ENCODE data around the gene ST6GALNAC4. TPM values are rescaled to one million over a fixed set of nuclear protein-coding genes. Genes with fewer than 3 reads are reported as not detected.
A peak's percentile ranks its signal among the peaks of the same experiment; 100 is the strongest.

Gene ST6GALNAC4
- total RNA-seq, 1 experiment from 2014 or later = 38.0 TPM

GRCh38 chr9:127963359-127964064, 46.7 kb upstream of the ST6GALNAC4 start:
- Histone ChIP-seq H3K27ac (ENCODE audit: low read length) (peak overlapping the region; percentile 88), H3K4me3 (ENCODE audit: low read depth in 2 of 2, low read length in 2 of 2) (peak overlapping the region in 1 of 2 experiments; percentile 19; a peak in 2 of 4 replicates), H3K27me3 (ENCODE audit: control insufficient read depth, insufficient read depth, low read length) (no peaks in the 10 kb centered on the region), H3K4me1 (ENCODE audit: control insufficient read depth, insufficient read depth, low read length) (peaks cover 93% of the 10 kb centered on the region), H3K9me3 (ENCODE audit: control insufficient read depth, insufficient read depth, low read depth, low read length) (no peaks in the 10 kb centered on the region), H3K36me3 (ENCODE audit: control insufficient read depth, insufficient read depth, low read length) (no peaks in the 10 kb centered on the region)
- no peak for DNase-seq (ENCODE audit: low read depth, low spot score)
- intact Hi-C loops (cut with micrococcal nuclease; ENCODE audit: unreplicated experiment) (no loop called here), in situ Hi-C loops (cut with HindIII; ENCODE audit: low pct_unique_long_range_greater_than_20kb, low sequenced_read_pairs) (no loop called here)
- ChIA-PET POLR2A (interaction anchor here (0.6 kb wide), 1 partner anchor 31 kb away, joined by 8 read pairs; no protein-coding TSS in a partner anchor), CTCF (no interaction called here)
- TF ChIP-seq CTCF (IDR thresholded peaks at IDR 0.05) = no peak
- BruUV-seq (replicated peaks) = no TSS peak
- peak; percentile 8; the same call in 1 of the 2 replicates for ATAC-seq

- H3K27me3 ChIP-seq (ENCODE audit: control insufficient read depth, insufficient read depth, low read length) = no peaks in the 10 kb centered on the region
- H3K9me3 ChIP-seq (ENCODE audit: control insufficient read depth, insufficient read depth, low read depth, low read length) = no peaks in the 10 kb centered on the region
- DNase-seq (ENCODE audit: low read depth, low spot score) (no peak), ATAC-seq (peak; percentile 38; the same call in 1 of the 2 replicates)
- peaks cover 88% of the 10 kb centered on the region for H3K4me1 ChIP-seq (ENCODE audit: control insufficient read depth, insufficient read depth, low read length)
- peak overlapping the region in 1 of 2 experiments; percentile 24; a peak in 1 of 4 replicates for H3K4me3 ChIP-seq (ENCODE audit: low read depth in 2 of 2, low read length in 2 of 2)
- no peaks in the 10 kb centered on the region for H3K36me3 ChIP-seq (ENCODE audit: control insufficient read depth, insufficient read depth, low read length)
- intact Hi-C loops (cut with micrococcal nuclease; ENCODE audit: unreplicated experiment) = no loop called here
- ChIA-PET POLR2A (interaction anchor here (0.6 kb wide), 1 partner anchor 30 kb away, joined by 8 read pairs; no protein-coding TSS in a partner anchor), CTCF (no interaction called here)
- BruUV-seq (replicated peaks) = no TSS peak
- H3K27ac ChIP-seq (ENCODE audit: low read length) = peak overlapping the region; percentile 88
- no peak for TF ChIP-seq CTCF (IDR thresholded peaks at IDR 0.05)
- TF ChIP-seq POLR2AphosphoS5 (IDR thresholded peaks at IDR 0.05; ENCODE audit: low read depth, low read length) = no peak
- TF ChIP-seq TCF7L2 (IDR thresholded peaks at IDR 0.05; ENCODE audit: low read depth, low read length) = no peak
- no peak for TF ChIP-seq REST (IDR thresholded peaks at IDR 0.05; ENCODE audit: insufficient read depth in 1 of 2, low read depth in 2 of 2, low read length in 1 of 2)
- TF ChIP-seq SIN3A (IDR thresholded peaks at IDR 0.05; ENCODE audit: borderline replicate concordance, insufficient read depth, low read depth, low read length) = no peak
- in situ Hi-C loops (cut with HindIII; ENCODE audit: low pct_unique_long_range_greater_than_20kb, low sequenced_read_pairs) = no loop called here
These were observed 46.2 kb upstream of the ST6GALNAC4 start for GRCh38 chr9:127963041-127963358.

Measured in Panc1 (cell line).